ENCODE data around the gene ARHGAP22.

ARHGAP22 gene

DNA sequence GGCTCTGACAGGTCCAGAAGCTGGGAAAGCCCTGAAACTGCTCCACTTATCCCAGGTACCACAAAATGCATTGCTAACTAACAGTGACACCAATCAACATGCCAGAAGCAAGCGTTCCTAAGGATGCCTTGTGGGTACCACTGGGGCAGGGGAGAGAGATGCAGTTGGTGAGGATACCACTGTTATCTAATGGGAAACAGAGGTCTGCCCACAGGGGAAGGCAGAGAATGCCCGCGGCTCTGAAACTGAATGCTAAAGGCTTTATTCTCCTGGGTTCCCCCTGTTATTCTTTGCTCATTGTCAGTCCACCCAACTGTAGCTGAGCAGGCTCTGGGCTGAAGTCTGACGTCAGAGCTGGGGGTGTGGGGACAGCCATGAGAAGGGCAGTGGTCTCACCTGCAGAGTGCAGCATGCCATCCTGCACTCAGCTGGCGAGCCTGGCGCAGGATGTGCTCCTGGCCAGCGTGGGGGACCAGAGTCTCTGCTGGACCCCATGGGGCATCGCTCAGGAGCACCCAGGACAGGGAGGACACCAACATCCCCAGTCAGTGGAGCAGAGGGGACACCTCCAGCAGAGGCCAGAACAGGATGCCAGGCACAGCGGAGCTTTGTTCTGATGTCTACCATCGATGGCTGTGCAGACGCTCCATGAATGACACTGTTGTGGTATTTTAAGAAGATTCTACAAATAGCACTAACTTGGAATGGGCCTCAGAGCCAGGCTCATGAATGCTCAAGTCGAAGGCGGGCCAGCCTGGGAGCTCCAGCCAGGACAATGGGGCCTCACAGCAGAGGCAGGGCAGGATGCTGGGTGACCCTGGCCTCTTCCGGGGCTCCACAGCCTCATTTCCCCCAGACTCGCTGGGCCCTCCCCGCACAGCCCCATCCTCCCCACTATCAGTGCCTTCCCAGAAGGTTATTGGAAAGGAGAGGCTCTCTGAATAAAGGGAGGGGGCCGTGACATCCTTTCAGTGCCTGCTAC is 95.8 kb downstream of the ARHGAP22 start:
- no peak for DNase-seq

DNA sequence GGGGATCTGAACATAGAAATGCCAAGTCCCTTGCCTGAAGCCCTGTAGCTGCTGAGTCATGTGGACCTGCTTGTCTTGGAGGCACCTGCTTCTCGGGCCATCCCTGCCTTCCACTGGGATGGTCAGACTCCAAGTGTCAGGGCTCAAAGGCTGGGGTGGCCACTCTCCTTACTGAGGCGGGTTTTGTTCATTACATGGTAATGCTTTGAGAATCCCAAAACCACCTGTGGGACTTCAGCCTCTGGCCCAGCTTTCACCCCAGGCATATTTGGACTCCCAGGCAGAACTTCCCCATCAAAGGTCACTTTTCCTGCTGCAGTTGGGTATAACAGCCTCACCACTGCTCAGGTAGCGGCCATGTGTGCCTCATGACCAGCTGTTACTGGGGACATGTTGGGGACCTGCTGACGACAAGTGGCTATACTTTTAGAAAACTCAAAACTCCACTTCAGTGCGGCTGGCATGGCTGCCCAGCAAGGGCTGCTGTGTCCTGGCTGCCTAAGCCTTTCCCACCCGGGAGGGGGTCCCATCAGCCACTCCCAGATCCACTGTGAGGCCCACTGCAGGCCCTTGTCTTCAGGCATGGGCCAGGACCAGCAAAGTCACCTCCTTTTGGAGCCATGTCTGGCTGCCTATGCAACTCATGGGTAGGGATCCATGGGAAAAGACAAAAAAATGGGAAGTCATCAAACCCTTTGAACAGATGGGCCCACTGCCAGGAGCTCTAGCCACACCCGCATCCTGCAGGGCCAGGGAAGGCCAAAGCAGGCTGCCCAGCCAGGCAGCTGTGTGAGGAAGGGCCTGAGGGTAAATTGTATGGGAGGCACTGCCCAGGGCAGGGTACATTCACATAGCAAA is 96.7 kb downstream of the ARHGAP22 start:
- DNase-seq: no peak

DNA sequence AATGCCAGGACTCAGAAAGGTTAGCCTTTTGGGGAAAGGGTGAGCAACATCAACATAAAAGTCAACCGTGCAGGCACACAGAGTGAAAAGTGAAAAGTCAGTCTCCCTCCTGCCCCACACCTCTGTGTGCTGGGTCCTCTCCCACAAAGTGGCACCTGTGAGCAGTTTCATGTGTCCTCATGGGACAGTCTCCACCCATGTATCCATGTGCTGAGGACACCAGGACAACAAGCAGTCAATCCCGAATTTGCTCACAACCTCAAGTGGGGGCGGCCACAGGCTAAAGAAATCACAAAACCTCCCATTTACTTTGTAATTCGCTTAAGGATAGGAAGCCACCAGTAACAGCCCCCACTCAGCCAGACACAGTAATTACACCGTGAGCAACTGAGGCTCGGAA is 97.4 kb downstream of the ARHGAP22 start:
- no peak for DNase-seq

DNA sequence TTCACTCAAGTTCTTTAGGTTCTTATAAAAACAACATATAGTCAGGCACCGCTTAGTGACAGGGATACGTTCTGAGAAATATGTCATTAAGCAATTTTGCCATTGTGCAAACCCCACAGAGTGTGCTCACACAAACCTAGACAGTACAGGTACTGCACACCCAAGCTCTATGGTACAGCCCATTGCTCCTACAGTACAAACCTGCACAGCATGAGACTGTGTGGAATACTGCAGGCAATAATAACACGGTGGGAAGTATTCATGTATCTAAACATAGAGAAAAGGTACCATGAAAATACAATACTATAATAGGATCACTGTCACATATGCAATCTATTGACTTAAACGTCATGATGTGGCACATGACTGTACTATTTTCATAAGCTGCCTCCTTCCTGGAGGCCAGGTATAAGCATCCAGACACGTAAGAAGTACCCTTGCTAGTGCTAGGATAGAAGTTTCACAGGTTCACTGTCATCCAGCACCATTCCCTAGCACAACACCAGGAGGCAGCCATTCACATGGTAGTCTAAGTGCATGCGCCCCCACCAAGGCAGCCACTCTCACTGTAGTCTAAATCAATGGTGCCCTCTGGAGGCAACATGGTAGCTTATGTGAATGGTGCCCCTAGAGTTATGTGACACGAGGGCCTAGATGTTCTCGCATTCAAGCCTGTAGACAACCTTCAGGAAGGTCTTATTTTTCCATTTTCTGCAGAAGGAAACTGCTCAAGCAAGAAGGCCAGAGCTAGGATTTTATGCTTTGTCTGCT is 98.5 kb downstream of the ARHGAP22 start:
- peak; percentile 32 for DNase-seq

DNA sequence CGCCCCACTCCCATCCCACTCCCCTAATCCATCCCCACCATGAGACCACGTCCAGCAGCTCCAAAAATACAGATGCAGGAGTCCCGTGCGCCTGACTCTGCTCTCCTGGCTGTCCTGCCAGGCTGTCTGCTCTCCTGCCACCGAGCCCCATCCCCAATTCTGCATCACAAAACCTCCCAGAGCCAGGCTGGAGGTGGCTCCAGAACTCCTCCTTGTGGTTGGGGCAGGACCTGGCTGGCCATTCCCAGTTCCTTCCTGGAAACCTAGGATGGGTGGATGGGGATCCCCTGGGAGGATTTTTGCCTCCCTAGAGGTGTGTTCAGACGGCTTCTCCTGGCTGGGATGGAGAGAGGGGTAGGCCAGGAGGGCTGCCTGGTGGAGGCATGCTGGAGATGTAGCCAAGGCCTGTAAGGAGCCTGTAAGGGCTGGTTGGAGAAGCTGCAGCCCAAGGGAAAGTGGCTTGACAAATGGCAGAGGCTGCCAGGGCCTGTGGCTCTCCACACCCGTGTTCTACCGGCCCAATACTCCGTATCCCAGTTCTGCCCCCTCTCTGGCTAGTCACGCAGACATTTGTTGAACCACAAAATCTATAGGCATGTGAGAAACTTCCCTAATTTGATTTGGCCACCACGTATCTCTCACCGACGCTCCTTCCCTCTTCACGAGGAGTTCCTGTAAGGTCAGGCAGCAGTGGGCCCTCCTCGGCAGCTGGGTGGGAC is 99.3 kb downstream of the ARHGAP22 start:
- DNase-seq: no peak

DNA sequence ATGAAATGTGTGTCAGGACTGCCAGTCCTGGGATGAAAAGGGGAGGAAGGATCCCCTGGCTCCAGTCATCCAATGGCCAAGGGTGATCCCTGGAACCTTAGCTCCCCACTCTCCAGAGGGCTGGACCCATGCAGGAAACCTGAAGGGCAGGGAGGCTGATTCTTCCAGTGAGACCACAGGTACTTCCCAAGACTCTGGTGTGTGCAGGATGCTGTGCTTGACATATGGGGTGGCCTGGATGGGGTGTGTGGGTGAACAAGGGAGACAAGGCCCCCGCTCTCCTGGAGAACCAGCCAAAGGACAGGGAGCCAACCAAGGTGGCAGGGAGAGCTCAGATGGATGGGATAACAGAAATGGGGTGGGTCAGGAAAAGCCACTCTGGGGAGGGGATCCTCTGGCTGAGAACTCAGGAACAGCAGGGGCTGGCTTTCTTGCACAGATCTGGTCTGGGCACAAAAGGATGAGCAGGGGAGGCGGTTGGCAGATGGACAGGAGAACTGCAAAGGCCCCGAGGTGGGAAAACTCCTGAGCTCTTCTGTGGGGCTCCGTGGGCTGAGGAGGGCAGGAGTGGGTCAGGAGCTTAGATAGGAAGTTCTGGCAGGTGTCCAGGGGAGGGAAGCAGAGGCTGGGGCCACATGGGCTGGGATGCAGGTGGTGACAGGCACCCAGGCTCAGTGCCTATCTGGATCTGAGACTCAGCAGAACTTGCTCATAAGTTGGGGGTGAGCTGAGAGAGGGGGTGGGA is 100.6 kb downstream of the ARHGAP22 start:
- DNase-seq: no peak

DNA sequence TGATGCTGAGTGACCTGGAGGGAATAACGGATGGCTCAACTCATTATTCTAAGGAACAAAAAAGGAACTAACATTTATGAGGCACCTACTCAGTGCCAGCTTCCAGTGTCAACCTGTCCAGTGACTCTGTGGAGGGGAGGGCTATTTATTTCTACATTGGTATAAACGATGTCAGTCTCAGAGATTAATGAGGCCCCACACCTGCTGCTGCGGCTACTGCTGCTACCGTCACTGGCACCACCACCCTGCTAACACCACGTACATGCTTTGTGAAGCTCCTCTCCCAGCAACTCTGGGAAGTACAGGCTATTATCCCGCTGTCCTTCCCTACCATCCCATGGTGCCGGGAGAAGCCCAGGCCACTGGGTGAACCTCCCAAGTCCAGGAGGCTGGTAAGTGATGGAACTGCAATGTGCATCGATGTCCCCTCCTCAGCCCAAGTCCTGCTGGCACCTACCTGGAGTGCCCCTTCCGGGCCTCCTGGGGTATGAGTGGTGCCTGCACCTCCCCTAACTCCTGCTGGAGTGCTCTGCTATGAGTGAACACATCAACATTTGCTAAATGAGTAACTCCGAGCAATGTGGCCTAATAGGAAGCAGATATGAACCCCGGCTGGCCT is 101.5 kb downstream of the ARHGAP22 start:
- no peak for DNase-seq

DNA sequence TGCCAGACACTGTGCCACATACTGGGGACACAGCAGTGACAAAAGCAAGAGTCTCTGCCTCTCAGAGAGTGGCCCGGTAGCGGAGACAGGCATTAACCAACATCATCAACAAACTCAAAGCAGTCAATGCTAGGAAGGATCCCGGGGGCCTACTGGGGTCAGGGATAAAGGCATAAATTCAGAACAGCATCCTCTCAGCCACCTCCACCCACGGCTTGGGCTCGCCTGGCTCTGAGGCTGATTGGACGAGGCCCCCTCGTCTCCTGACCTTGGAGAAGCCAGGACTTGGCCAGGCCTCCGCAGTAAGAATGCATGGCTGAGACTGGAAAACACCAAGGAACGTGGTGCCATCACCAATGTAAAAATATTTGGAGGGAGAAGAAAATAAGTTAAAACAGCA is 102.1 kb downstream of the ARHGAP22 start:
- DNase-seq: no peak

DNA sequence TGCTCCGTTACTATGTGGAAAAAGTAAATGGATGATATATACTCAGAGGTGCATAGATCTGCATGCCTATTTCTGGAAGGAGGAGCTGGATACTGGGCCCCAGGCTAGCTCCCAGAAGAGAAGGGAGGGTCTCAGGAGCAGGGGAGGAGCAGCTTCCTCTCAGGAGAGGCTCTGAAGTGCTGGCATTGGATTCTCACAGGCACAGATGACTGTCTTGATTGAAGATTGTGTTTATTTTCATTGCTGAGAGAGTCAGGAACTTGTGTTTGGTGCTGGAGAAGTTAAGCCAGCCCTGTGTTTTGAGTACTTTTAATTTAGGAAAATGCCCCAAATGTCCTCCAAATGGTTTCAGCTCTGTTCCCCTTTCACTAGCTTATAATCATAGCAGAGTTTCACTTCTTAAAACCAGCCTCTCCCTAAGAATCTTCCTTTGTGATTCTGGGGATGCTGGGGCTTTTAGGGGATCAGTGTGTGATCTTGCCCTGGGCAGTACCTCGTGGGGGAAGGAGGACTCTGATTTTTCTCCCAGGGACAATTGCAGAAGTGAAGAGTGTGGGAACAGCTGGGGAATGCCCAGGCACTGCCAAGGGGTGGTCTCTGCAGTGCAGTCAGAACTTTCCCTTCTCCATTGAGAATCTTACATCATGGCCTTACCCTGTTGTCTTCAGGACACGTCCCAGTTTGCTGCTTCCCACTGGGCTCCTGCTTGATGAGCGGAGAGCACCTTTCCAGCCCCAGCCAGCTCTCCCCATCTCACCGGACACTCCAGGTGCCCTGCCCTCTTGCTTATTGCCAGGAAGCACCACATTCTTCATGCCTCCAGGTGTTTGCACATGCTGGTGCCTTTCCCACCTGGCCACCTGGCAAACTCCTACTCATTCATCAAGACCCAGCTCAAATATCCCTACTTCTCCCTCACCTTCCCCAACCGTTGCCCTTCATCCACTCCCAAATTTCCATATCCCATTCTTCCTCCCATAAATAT is 102.8 kb downstream of the ARHGAP22 start:
- DNase-seq: no peak

DNA sequence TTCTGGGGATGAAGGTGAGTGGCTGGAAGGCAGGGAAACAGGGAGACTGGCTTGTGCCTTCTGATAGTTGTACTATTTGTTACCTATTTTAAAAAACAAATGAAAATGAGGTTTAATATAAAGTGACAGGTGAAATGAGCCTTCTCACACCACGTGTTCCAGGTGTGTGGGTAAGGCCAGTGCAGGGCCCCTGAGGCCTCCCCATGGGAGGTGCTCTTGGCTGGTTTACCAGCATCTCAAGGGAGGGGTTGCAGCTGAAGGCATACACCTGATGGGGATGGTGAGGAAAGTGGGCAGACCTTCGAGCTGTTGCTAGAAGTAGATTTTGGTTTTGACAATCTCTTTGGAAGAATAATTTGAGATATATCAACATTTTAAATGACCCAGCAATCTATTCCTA is 103.6 kb downstream of the ARHGAP22 start:
- no peak for DNase-seq

DNA sequence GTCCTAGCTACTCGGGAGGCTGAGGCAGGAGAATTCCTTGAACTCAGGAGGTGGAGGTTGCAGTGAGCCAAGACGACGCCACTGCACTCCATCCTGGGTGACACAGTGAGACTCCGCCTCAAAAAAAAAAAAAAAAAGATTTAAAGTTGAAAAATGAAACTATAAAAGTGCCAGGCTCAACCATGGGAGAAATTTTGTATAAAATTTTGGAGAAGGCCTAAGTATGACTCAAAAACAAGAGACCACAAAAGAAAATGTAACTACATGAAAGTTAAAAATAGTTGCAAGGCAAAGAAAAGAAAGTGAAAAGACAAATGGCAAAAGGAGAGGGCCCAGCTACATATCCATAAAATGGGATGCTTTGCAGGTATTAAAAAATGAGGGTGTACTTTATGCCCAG is 104.1 kb downstream of the ARHGAP22 start:
- DNase-seq: no peak

DNA sequence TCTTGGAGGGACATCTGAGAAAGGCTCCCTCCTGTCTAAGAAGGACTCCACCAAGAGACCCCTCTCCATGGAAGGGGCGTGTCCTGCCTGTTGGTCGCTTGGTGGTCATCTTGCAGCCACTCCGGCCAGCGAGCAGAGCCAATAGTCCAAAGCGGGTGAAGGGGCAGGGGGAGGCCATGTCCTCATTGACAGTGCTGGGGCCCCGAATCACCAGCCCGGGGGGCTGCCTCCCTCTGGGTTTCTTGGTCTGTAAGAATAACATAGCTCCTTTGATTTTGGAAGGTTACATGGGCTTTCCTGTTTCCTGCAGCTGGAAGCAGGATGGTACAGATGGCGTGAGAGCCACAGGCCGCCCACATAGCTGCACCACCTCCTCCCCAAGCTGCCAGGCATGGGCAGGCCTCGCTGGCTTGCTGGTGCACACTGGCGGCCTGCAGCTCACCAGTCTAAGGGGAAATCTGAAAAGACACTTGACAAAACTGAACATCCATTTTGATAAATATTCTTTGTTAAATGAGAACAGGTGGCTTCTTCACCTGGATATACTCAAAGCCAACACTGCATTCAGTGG is 105.8 kb downstream of the ARHGAP22 start:
- no peak for DNase-seq

DNA sequence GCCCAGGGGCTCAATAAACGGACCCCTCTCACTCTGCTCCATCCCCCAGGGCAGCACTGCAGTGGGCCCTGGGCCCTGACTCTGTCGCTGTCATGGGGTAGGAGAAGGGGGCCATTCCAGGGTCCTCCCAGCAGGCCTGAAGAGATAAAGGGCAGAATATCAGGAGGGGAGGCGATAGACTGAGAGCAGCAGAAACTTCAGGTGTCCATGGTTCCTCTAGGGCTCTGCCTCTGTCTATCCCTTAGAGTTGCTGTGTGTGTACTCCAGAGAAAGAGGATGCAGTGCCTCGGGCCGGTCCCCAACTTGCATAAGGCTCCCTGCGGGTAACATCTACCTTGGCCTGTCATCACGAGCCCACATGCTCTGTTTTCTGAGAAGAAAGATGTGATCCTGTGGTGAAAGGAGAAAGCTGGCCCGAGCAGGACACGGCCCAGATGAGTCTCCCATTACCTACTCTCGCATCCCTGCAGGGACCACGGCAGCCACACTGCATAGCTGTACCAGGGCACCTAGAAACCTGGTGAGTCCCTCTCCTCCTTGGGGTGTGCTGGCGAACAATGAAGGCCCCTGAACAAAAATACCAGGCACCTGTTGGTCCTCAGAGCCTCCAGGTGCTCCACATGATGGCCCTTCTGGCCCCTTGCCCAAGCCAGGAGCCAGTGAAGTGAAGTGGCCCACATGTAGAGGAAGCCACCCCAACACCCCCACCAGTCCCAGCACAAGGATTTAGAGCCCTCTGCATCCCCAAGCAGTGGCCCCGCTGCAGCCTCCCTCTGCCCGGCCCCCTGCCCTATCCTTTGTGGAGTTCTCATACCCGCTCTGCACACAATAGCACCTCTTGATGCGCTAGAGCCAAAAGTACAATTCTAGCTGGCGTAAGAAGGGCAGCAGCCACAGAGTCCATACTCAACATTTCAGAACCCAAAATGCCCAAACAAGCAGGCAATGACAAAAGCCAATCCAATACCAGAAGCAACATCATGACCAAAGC is 106.8 kb downstream of the ARHGAP22 start:
- DNase-seq: no peak

DNA sequence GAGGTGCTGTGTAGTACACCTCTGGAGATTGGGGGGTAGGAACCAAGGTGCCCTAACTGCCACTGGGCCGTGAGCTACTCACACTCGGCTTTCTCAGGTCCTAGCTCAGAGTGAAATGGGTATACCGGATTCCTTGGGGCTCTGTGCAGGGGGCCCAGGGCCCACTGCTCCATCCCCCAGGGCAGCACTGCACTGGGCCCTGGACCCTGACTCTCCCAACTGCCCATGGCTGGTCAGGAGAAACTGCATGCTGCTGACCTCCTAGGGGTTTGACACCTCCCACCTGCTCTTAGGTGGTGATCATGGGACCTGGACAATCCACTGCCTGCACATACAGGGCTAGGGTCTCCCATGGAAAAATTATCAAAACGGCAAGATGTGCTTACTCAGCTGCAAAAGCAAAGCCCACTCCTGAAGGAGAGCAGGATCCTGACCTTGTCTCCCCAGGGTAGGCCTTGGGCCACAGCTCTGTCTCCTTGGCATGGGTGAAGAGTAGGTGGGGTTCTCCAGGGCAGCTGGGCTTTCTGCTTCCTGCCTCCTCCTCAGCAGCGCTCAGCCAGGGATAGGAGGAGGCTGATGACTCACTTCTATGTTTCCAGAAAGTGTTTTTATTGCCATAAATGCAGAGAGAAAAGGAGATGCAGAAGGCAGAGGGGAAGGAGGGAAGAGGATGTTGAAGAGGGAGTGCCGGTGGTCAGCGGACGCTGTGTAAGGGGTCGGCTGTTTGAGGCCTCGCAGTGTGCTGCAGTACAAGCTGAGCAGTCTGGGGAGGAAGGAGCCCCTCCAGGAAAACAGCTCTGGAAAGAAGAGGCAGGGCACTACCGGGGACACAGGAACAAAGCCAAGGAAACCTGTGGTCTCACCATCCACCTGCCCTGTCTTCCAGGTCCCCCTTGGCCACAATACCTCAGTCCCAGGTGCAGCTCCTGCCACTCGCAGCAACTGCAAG is 107.8 kb downstream of the ARHGAP22 start:
- DNase-seq: no peak

DNA sequence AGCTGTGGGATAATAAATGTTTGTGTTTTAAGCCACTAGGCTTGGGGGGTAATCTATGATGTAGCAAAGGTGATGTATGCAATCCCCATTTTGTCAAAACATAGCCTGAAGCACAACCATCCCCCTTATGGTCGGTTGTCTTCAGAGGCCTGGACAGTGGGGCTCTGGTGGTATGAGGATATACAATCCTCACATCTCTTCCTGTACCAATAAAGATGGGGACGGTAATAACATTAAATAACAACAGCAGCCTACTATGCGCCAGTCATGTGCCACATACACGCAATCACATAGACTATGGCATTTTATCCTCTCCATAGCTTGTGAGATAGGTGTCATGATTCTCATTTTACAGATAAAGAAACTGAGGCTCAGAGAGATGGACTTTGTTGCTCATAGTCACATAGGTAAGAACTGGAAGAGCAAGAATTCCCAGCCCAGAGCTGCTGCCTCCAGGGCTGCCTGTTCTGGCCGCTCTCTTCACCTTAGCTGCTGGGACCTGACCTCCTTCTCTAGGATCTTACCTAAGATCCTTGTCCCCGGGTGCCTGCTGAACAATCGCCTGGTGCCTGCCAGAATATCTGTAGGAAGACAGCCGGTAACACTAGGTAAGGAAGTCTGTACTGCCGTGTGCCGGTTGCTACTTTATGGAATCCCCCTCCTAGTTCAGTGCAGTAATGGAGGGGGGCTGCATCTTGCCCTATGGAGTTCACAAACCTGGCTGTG is 108.6 kb downstream of the ARHGAP22 start:
- no peak for DNase-seq
